HG02973 (cell line): Measurements from ENCODE around the gene YARS1.

Experiments used
- ATAC-seq: cut with Tn5 transposase; IDR thresholded peaks from one replicate; pipeline ENCODE4 v1.9.1; 2021; ENCODE audit warnings: moderate library complexity; ENCODE audit not compliant: unreplicated experiment

The YARS1 gene

GRCh38 chr1:32766328-32766972 lies 50.7 kb downstream of the YARS1 start:
- ATAC-seq: no peak

GRCh38 chr1:32765570-32766327 lies 51.4 kb downstream of the YARS1 start:
- no peak for ATAC-seq

- ATAC-seq: no peak
Measured at GRCh38 chr1:32764826-32765569, 52.2 kb downstream of the YARS1 start.

GRCh38 chr1:32763221-32763620 lies 53.9 kb downstream of the YARS1 start:
- no peak for ATAC-seq

- no peak for ATAC-seq
Measured at GRCh38 chr1:32761936-32762335, 55.2 kb downstream of the YARS1 start.

- ATAC-seq: no peak
Measured at GRCh38 chr1:32761253-32761877, 55.8 kb downstream of the YARS1 start.

GRCh38 chr1:32759997-32760623 lies 57.0 kb downstream of the YARS1 start:
- ATAC-seq: no peak

GRCh38 chr1:32759521-32759981 lies 57.6 kb downstream of the YARS1 start:
- no peak for ATAC-seq

- no peak for ATAC-seq
Measured at GRCh38 chr1:32758795-32759430, 58.2 kb downstream of the YARS1 start.

- no peak for ATAC-seq
Measured at GRCh38 chr1:32758177-32758794, 58.9 kb downstream of the YARS1 start.

- no peak for ATAC-seq
Measured at GRCh38 chr1:32757213-32757895, 59.8 kb downstream of the YARS1 start.

- ATAC-seq: no peak
Measured at GRCh38 chr1:32755810-32756159, 61.4 kb downstream of the YARS1 start.

GRCh38 chr1:32755098-32755809 lies 61.9 kb downstream of the YARS1 start:
- ATAC-seq: no peak

- ATAC-seq: peak; percentile 13
Measured at GRCh38 chr1:32754317-32755097, 62.7 kb downstream of the YARS1 start.

GRCh38 chr1:32753532-32754316 lies 63.4 kb downstream of the YARS1 start:
- ATAC-seq: peak; percentile 73

- no peak for ATAC-seq
Measured at GRCh38 chr1:32749771-32750170, 67.4 kb downstream of the YARS1 start.

- no peak for ATAC-seq
Measured at GRCh38 chr1:32749332-32749731, 67.8 kb downstream of the YARS1 start.
